ENCODE data around the gene SHF. TPM values are rescaled to one million over a fixed set of nuclear protein-coding genes. Genes with fewer than 3 reads are reported as not detected.
A peak's percentile ranks its signal among the peaks of the same experiment; 100 is the strongest.

SHF gene
- total RNA-seq, 1 experiment from 2014 or later: 2.0 TPM

DNA sequence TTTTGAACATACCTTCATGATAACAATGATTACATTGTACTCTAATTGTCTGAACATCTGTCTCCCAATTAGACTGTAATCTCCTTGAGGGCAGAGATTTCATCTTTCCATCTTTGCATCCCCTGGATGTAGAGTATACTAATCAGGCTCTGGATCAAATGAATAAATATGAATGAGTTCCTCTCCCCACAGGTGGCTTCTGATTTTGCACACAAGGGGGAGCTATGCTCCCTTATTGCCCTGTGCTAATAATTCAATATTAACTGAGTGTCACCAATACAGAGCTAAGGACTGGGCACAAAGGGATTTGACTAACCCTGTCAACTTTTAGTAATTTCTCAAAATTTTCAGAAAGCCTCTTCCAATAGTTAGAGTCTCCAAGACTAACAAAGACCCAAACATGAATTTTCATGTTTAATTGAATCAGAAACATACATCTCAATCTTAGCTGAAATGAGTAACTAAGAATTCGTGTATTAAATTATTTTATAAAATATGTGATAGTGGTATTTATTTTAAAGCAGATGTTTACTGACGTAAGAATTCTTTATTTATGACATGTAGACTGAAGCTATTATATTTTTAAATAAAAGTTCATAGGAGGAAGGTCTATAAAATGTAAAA is 61.1 kb downstream of the SHF start:
- DNase-seq (ENCODE audit: low read depth in 1 of 2, low spot score in 2 of 2): no peak
- Histone ChIP-seq H3K4me3 (no peak overlapping the region), H3K9me3 (replicated peaks) (no peaks in the 10 kb centered on the region), H3K27ac (no peak overlapping the region), H3K27me3 (replicated peaks) (peaks cover 55% of the 10 kb centered on the region), H3K36me3 (no peaks in the 10 kb centered on the region), H3K4me1 (replicated peaks) (peaks cover 4% of the 10 kb centered on the region; the same call in 1 of the 2 replicates)

DNA sequence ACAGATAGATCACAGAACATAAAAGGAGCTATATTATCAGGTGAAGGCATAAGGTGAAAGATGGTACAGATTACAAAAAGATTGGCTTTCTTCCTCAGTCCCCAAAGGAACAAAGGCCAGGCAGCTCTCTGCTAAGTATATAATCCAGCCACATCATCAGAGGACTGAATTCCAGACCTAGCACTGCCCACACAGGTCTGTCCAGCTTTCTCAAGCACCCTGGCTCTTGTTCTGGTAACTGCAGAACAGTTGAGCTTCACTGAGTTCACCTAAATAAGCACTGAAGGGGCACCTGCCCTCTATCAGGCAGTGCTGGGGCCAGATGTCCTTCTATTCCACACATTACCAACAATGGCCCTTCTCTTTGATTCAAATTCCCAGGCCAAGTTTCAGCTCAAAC is 64.4 kb downstream of the SHF start:
- no peak overlapping the region for H3K27ac ChIP-seq
- no peak for DNase-seq (ENCODE audit: low read depth in 1 of 2, low spot score in 2 of 2)
- peaks cover 5% of the 10 kb centered on the region; the same call in 1 of the 2 replicates for H3K4me1 ChIP-seq (replicated peaks)
- H3K27me3 ChIP-seq (replicated peaks): peaks cover 27% of the 10 kb centered on the region
- H3K9me3 ChIP-seq (replicated peaks): no peaks in the 10 kb centered on the region
- H3K4me3 ChIP-seq: no peak overlapping the region
- H3K36me3 ChIP-seq: no peaks in the 10 kb centered on the region

DNA sequence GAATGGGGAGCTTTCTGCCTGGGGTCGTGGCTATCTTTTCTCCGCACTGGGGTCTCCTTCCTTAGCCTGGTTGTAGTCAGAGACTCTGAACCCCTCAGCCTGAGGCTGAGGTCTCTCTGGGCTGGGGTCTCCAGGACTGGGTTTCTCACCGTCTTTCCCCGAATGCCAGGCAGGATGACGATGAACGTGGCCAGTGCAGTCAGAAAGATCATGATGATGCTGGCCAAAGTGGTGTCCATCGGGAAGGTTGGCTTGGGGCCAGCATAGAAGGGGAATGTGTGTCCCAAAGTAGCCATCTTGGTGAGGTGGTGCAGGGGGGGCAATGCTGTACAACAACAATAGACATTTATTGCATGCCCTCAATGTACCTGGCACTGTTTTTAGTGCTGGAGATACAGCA is 65.0 kb downstream of the SHF start:
- no peaks in the 10 kb centered on the region for H3K36me3 ChIP-seq
- peaks cover 21% of the 10 kb centered on the region for H3K27me3 ChIP-seq (replicated peaks)
- peaks cover 5% of the 10 kb centered on the region; the same call in 1 of the 2 replicates for H3K4me1 ChIP-seq (replicated peaks)
- H3K4me3 ChIP-seq: no peak overlapping the region
- no peak overlapping the region for H3K27ac ChIP-seq
- no peak for DNase-seq (ENCODE audit: low read depth in 1 of 2, low spot score in 2 of 2)
- no peaks in the 10 kb centered on the region for H3K9me3 ChIP-seq (replicated peaks)

DNA sequence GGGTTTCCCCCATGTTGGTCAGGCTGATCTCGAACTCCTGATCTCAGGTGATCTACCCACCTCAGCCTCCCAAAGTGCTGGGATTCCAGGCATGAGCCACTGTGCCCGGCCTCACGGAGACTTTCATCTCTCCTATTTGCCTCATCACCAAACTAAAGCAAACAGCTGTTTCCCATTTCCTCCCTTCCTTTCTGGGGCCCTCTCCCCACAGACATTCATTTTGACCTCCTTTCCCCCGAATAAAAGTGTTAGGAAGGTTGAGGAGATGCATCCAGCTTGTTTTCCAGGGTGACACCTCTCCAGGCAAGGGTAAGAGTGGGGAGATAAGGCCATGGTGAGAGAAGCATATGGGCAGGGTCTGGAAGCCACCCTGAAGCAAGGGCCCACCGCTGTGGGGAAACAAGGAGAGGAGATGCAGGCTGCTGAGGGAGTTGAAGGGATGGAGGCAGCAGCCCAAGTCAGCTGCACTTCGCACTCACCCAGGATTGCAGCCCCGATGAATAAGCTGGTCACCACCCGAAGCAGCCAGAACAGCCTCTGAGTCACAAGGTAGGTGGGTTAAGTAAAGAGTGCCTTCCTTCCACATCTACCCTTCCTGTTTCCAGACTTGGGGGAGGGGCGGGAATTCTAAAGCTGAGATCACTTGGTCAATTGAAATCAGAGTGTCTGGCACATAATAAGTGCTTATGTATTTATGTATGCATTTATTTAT is 65.9 kb downstream of the SHF start:
- H3K4me1 ChIP-seq (replicated peaks): peaks cover 5% of the 10 kb centered on the region; the same call in 1 of the 2 replicates
- no peak overlapping the region for H3K27ac ChIP-seq
- H3K9me3 ChIP-seq (replicated peaks): no peaks in the 10 kb centered on the region
- no peak overlapping the region for H3K4me3 ChIP-seq
- H3K36me3 ChIP-seq: no peaks in the 10 kb centered on the region
- peak in 1 of 2 experiments; percentile 13 for DNase-seq (ENCODE audit: low read depth in 1 of 2, low spot score in 2 of 2)
- peaks cover 19% of the 10 kb centered on the region for H3K27me3 ChIP-seq (replicated peaks)

DNA sequence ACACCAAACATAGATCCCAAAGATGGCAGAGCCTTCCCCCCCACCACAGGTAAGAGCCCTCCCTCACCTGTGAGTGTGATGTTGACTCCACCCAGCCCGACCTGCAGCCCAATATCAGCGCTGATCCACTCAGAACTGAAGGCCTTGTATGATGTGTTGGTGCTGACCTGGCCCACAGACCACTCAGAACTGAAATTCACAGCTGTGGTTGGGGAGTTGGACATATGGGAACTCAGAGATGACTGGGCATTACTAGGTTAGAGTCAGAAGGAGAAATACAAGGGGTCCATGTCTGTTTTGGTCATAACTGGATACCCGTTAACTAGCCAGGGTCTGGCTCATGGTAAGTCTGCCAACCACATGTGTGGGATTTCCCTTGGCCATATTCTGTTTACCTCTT is 66.7 kb downstream of the SHF start:
- H3K4me1 ChIP-seq (replicated peaks): peaks cover 5% of the 10 kb centered on the region; the same call in 1 of the 2 replicates
- H3K4me3 ChIP-seq: no peak overlapping the region
- H3K27ac ChIP-seq: no peak overlapping the region
- peaks cover 16% of the 10 kb centered on the region for H3K27me3 ChIP-seq (replicated peaks)
- H3K9me3 ChIP-seq (replicated peaks): no peaks in the 10 kb centered on the region
- no peak for DNase-seq (ENCODE audit: low read depth in 1 of 2, low spot score in 2 of 2)
- no peaks in the 10 kb centered on the region for H3K36me3 ChIP-seq

DNA sequence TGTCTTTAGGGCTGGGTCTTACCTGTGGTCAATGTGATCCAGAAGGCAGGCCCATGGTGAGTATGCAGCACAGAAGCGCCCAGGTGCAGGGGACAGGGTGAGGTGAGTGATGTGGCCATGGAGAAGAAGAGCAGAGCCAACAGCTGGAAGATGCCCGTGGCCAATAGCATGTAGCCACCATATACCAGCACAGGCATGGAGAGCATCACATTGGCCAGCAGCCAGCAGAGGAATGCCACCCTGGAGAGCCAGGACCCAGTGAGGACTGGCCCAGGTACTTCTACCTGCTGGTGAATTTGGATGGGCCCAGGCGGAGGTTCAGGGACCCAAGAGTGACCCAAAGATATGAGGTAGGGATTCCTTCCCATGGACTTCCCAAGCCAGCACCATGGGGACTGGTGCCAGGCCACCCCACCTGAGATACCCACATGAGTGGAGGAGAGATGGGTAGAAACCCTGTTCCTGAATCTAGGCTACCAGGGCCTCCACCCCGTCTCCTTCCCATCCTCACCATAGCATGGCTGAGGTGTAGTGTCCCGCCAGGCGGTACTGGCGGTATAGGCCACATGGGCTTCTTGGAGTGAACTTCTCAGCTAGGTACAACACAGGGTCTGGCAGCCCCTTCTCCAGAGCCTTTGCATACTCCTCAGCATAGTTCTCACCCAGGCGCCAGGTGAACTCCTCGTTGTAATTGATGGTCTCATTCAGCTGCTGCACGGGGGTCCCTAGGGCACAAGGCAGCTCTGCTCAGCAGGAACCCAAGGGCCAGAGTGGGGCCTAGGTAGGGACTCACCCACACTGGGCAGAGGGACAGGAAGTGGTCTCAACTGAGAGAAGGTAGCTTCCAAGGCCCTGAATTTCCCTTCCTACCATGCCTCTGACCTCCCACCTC is 67.4 kb downstream of the SHF start:
- Histone ChIP-seq H3K4me1 (replicated peaks) (peaks cover 5% of the 10 kb centered on the region; the same call in 1 of the 2 replicates), H3K27ac (no peak overlapping the region), H3K9me3 (replicated peaks) (no peaks in the 10 kb centered on the region), H3K36me3 (no peaks in the 10 kb centered on the region), H3K27me3 (replicated peaks) (peaks cover 16% of the 10 kb centered on the region), H3K4me3 (no peak overlapping the region)
- no peak for DNase-seq (ENCODE audit: low read depth in 1 of 2, low spot score in 2 of 2)

DNA sequence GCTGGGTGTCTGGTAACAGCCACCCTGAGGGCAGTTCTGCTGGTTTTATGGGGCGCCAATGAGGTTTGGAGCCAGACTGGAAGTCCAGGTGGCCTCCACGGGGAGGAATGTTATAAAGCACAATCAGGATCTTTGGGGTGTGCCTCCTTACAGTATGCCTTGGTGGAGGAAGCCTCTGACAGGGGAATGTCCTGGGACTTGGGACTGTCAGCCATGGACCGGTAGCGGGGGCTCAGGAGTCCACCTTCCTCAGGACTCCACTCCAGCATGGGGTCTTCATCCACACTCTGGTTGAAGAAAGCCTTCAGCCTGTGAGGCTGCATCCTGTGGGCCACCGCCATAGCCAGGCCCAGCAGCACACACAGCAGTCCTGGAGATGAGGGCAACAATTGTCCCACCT is 68.8 kb downstream of the SHF start:
- H3K27me3 ChIP-seq (replicated peaks): peaks cover 28% of the 10 kb centered on the region
- no peaks in the 10 kb centered on the region for H3K36me3 ChIP-seq
- H3K4me3 ChIP-seq: no peak overlapping the region
- no peak overlapping the region for H3K27ac ChIP-seq
- H3K9me3 ChIP-seq (replicated peaks): no peaks in the 10 kb centered on the region
- peaks cover 5% of the 10 kb centered on the region; the same call in 1 of the 2 replicates for H3K4me1 ChIP-seq (replicated peaks)
- no peak for DNase-seq (ENCODE audit: low read depth in 1 of 2, low spot score in 2 of 2)

DNA sequence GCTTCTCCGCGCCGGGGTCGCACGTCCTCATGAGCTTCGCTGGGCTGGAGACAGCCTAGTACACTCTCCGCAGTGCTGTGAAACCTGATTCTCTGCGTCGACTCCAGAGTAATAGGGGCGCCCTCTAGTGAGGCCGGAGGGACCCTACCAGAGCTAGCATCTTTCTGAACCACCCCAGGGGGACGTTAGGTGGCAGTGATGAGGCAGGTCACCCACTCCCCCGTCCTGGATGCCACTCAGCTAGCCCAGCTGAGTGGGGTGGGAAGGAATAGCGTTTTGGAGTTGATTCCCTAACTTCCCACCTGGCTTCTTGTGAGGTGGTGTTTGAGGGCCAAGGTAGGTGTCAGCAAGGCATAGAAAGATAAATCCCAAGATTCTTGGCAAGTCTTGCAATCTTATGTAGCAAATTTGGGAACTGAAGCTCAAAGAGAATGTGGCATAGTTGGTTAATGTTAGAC is 69.6 kb downstream of the SHF start:
- H3K4me1 ChIP-seq (replicated peaks): peaks cover 5% of the 10 kb centered on the region; the same call in 1 of the 2 replicates
- no peaks in the 10 kb centered on the region for H3K9me3 ChIP-seq (replicated peaks)
- peaks cover 36% of the 10 kb centered on the region for H3K27me3 ChIP-seq (replicated peaks)
- no peak overlapping the region for H3K27ac ChIP-seq
- H3K36me3 ChIP-seq: no peaks in the 10 kb centered on the region
- peak; percentile 63 to 82 for DNase-seq (ENCODE audit: low read depth in 1 of 2, low spot score in 2 of 2)
- no peak overlapping the region for H3K4me3 ChIP-seq

DNA sequence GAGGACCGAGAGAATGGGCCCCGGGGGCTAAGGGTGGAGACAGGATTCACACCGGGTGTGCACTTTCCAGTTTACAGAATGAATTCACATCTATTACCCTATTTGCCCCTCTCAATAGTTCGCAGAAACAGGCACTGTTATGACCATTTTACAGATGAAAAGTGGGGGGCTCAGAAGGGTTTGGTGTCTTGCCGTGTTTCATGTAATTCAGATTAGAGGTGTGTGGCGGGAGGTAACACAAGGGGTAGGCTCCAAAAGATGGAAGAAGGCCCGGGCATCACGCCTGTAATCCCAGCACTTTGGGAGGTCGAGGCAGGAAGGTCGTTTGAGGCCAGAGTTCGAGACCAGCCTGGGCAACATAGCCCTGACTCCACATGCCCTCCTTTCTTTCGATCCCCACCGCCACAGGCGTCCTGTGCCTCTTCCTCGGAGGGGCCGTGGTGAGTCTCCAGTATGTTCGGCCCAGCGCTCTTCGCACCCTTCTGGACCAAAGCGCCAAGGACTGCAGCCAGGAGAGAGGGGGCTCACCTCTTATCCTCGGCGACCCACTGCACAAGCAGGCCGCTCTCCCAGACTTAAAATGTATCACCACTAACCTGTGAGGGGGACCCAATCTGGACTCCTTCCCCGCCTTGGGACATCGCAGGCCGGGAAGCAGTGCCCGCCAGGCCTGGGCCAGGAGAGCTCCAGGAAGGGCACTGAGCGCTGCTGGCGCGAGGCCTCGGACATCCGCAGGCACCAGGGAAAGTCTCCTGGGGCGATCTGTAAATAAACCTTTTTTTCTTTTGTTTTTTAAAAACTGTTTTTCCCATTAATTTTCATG is 70.2 kb downstream of the SHF start:
- no peak for DNase-seq (ENCODE audit: low read depth in 1 of 2, low spot score in 2 of 2)
- Histone ChIP-seq H3K4me1 (replicated peaks) (peaks cover 5% of the 10 kb centered on the region; the same call in 1 of the 2 replicates), H3K27me3 (replicated peaks) (peaks cover 42% of the 10 kb centered on the region), H3K4me3 (no peak overlapping the region), H3K36me3 (no peaks in the 10 kb centered on the region), H3K27ac (no peak overlapping the region), H3K9me3 (replicated peaks) (no peaks in the 10 kb centered on the region)

Other genes starting within 250 kb of the SHF start
- not detected in 2 replicates for gene TERB2, start 231.3 kb downstream of the SHF start, total RNA-seq (2014; rRNA removed; shearing (Covaris generic))
- gene SORD, start 164.8 kb downstream of the SHF start, total RNA-seq (2014; rRNA removed; shearing (Covaris generic)): 23.1 and 25.9 TPM in 2 replicates
- not detected in 2 replicates for gene DUOX2, start 73.8 kb downstream of the SHF start, total RNA-seq (2014; rRNA removed; shearing (Covaris generic))
- not detected in 2 replicates for gene DUOXA2, start 73.6 kb downstream of the SHF start, total RNA-seq (2014; rRNA removed; shearing (Covaris generic))
- gene DUOXA1, start 58.1 kb downstream of the SHF start, total RNA-seq (2014; rRNA removed; shearing (Covaris generic)): not detected in 2 replicates
- not detected in 2 replicates for gene DUOX1, start 58.0 kb downstream of the SHF start, total RNA-seq (2014; rRNA removed; shearing (Covaris generic))
- not detected in 2 replicates for gene SLC28A2, start 64.3 kb upstream of the SHF start, total RNA-seq (2014; rRNA removed; shearing (Covaris generic))
- not detected in 2 replicates for gene GATM, start 190.6 kb upstream of the SHF start, total RNA-seq (2014; rRNA removed; shearing (Covaris generic))